ENCODE measurements around the gene CNN3.

The CNN3 gene

DNA sequence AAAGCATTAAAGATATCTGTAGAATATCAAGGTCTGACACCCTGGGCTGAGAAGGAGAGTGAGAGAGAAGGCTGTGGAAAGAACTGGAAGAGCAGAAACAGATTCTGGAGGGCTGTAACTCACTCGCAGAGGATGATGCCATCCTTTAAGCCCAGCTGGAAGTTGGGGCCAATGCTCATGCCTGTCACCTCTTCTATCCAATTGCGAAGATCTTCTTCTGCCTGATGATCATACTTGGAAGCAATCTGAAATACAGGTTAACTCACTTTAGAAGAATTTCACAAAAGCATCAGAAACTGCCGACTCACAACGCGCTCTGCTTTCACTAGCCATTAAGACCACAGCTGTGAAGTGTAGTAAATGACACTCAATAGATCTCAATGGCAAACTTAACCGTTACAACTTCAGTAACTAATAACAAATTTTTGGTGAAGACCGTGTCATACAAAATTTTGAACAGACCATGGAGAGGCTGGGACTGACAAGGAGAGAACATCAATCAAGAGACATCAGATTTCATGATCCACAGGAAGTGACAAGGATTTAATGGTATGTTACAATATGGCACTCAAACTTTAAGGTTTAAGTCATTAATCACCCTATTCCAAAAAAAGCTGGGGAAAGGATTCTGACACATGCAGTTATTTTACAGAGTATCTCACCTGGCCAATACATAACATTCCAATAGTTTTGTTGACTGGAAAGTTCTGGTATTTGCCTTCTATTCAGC lies 23.5 kb downstream of the CNN3 start:
- TF ChIP-seq, protein P1, sequence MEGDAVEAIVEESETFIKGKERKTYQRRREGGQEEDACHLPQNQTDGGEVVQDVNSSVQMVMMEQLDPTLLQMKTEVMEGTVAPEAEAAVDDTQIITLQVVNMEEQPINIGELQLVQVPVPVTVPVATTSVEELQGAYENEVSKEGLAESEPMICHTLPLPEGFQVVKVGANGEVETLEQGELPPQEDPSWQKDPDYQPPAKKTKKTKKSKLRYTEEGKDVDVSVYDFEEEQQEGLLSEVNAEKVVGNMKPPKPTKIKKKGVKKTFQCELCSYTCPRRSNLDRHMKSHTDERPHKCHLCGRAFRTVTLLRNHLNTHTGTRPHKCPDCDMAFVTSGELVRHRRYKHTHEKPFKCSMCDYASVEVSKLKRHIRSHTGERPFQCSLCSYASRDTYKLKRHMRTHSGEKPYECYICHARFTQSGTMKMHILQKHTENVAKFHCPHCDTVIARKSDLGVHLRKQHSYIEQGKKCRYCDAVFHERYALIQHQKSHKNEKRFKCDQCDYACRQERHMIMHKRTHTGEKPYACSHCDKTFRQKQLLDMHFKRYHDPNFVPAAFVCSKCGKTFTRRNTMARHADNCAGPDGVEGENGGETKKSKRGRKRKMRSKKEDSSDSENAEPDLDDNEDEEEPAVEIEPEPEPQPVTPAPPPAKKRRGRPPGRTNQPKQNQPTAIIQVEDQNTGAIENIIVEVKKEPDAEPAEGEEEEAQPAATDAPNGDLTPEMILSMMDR (conservative IDR thresholded peaks at IDR 0.05; ENCODE audit: low read length) = no peak
- TF ChIP-seq EZH2phosphoT487 (IDR thresholded peaks at IDR 0.05; ENCODE audit: borderline replicate concordance) = no peak
- no peak overlapping the region for H2AFZ ChIP-seq (ENCODE audit: low read length)
- no peak overlapping the region for H3K4me2 ChIP-seq (ENCODE audit: low read depth, low read length, poor library complexity, severe bottlenecking)
- peaks cover 11% of the 10 kb centered on the region for H3K4me1 ChIP-seq (ENCODE audit: insufficient read depth, low read length, poor library complexity, severe bottlenecking)
- H3K9ac ChIP-seq (ENCODE audit: low read depth, low read length, poor library complexity, severe bottlenecking) = no peak overlapping the region
- H3K36me3 ChIP-seq (ENCODE audit: insufficient read depth, low read length) = peaks cover 16% of the 10 kb centered on the region; the same call in 1 of the 2 replicates
- H3K9me2 ChIP-seq (replicated peaks; ENCODE audit: low read depth, low read length) = no peaks in the 10 kb centered on the region
- H4K20me1 ChIP-seq (ENCODE audit: insufficient read depth, low read length, poor library complexity, severe bottlenecking) = no peaks in the 10 kb centered on the region
- no peaks in the 10 kb centered on the region for H3K9me3 ChIP-seq (ENCODE audit: insufficient read depth, low read depth, low read length)
- H3K79me2 ChIP-seq (ENCODE audit: insufficient read depth, low read length) = peaks cover 12% of the 10 kb centered on the region
- no peak overlapping the region for H3K4me3 ChIP-seq (ENCODE audit: low read length, poor library complexity, severe bottlenecking)
- H3F3A ChIP-seq (ENCODE audit: low read depth) = no peaks in the 10 kb centered on the region
- no peaks in the 10 kb centered on the region for H3K27me3 ChIP-seq (ENCODE audit: insufficient read depth, low read length, poor library complexity, severe bottlenecking)

DNA sequence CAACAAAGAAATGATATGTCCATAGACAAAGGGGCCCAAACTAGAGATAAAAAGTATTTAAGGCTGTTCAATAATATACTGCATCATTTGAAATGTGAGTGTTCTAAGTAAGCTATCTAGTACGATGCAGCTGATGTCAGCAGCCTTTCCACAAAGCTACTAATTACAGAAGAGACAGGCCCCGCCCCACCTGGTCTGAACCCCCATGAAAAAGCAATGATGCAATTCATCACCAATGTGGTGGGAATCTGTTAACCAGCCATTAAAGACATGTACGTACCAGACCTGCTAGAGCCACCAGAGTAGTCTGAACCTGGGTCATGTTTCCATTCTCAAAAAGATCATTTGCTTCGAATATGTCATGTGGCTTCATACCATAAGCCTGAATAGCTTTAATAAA lies 25.1 kb downstream of the CNN3 start:
- Histone ChIP-seq H2AFZ (ENCODE audit: low read length) (no peak overlapping the region), H3K79me2 (ENCODE audit: insufficient read depth, low read length) (peaks cover 6% of the 10 kb centered on the region; the same call in 1 of the 2 replicates), H3K4me3 (ENCODE audit: low read length, poor library complexity, severe bottlenecking) (no peak overlapping the region), H3K9me2 (replicated peaks; ENCODE audit: low read depth, low read length) (no peaks in the 10 kb centered on the region), H3K9ac (ENCODE audit: low read depth, low read length, poor library complexity, severe bottlenecking) (no peak overlapping the region), H4K20me1 (ENCODE audit: insufficient read depth, low read length, poor library complexity, severe bottlenecking) (no peaks in the 10 kb centered on the region), H3K27me3 (ENCODE audit: insufficient read depth, low read length, poor library complexity, severe bottlenecking) (no peaks in the 10 kb centered on the region), H3K36me3 (ENCODE audit: insufficient read depth, low read length) (peaks cover 23% of the 10 kb centered on the region; the same call in 1 of the 2 replicates), H3K4me1 (ENCODE audit: insufficient read depth, low read length, poor library complexity, severe bottlenecking) (peaks cover 12% of the 10 kb centered on the region), H3K4me2 (ENCODE audit: low read depth, low read length, poor library complexity, severe bottlenecking) (no peak overlapping the region), H3K9me3 (ENCODE audit: insufficient read depth, low read depth, low read length) (no peaks in the 10 kb centered on the region), H3F3A (ENCODE audit: low read depth) (no peaks in the 10 kb centered on the region)
- TF ChIP-seq, protein P1 (conservative IDR thresholded peaks at IDR 0.05; ENCODE audit: low read length) = no peak
- TF ChIP-seq EZH2phosphoT487 (IDR thresholded peaks at IDR 0.05; ENCODE audit: borderline replicate concordance) = no peak

DNA sequence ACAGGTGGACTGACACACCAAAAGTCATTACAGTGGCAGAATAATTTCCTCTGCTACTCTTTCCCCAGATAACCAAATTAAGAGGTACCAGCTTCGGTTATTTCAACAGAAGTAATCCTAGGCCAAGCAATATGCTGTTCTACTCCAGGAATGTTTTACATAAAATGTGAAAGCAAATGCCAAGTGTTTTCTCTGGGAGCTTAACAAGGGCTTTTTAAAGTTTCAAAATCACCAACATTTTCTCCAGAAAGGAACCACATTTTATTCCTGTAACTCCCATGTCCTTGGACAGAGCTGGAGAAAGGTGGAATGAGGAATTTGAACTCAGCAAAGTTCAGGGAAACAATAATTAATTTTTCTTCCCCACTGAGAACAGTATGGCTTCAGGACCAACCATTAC lies 27.2 kb downstream of the CNN3 start:
- no peak overlapping the region for H3K4me2 ChIP-seq (ENCODE audit: low read depth, low read length, poor library complexity, severe bottlenecking)
- no peaks in the 10 kb centered on the region for H3K9me2 ChIP-seq (replicated peaks; ENCODE audit: low read depth, low read length)
- H3K9ac ChIP-seq (ENCODE audit: low read depth, low read length, poor library complexity, severe bottlenecking) = no peak overlapping the region
- H3F3A ChIP-seq (ENCODE audit: low read depth) = no peaks in the 10 kb centered on the region
- H2AFZ ChIP-seq (ENCODE audit: low read length) = no peak overlapping the region
- H3K79me2 ChIP-seq (ENCODE audit: insufficient read depth, low read length) = no peaks in the 10 kb centered on the region
- H3K27me3 ChIP-seq (ENCODE audit: insufficient read depth, low read length, poor library complexity, severe bottlenecking) = no peaks in the 10 kb centered on the region
- peaks cover 12% of the 10 kb centered on the region for H3K4me1 ChIP-seq (ENCODE audit: insufficient read depth, low read length, poor library complexity, severe bottlenecking)
- H3K4me3 ChIP-seq (ENCODE audit: low read length, poor library complexity, severe bottlenecking) = no peak overlapping the region
- TF ChIP-seq EZH2phosphoT487 (IDR thresholded peaks at IDR 0.05; ENCODE audit: borderline replicate concordance) = no peak
- TF ChIP-seq, protein P1 (conservative IDR thresholded peaks at IDR 0.05; ENCODE audit: low read length) = no peak
- no peaks in the 10 kb centered on the region for H3K9me3 ChIP-seq (ENCODE audit: insufficient read depth, low read depth, low read length)
- peaks cover 34% of the 10 kb centered on the region; the same call in 1 of the 2 replicates for H3K36me3 ChIP-seq (ENCODE audit: insufficient read depth, low read length)
- H4K20me1 ChIP-seq (ENCODE audit: insufficient read depth, low read length, poor library complexity, severe bottlenecking) = no peaks in the 10 kb centered on the region
